GM12878 (cell line): ENCODE measurements around the gene DOCK1. TPM values are rescaled to one million over a fixed set of nuclear protein-coding genes. Genes with fewer than 3 reads are reported as not detected.

Source experiments
- ATAC-seq: fragments of 200-7000 bp; cut with Tn5 transposase; 3 replicates; pipeline ENCODE4 v1.9.1; 2020; ENCODE audit warnings: mild to moderate bottlenecking, moderate library complexity
- BruUV-seq: library from RNA; stranded (reverse); fragments of 400-500 nt; replicated peaks from 2 replicates; lab custom pipeline; 2021; lab: Mats Ljungman, UMichigan
- CTCF ChIA-PET: fragments of 300-600 bp; sonication (Branson Sonifier 250); formaldehyde crosslinking; extraction: SDS; loops from one replicate; lab custom pipeline; 2021; ENCODE audit warnings: inconsistent platforms; lab: Yijun Ruan, JAX
- POLR2A ChIA-PET: fragments of 350-600 bp; formaldehyde crosslinking; extraction: SDS; loops from one replicate; lab custom pipeline; 2021; ENCODE audit warnings: inconsistent platforms; lab: Charles Lee
- RAD21 ChIA-PET: fragments of 300-600 bp; sonication (Branson Sonifier 250); formaldehyde crosslinking; loops from one replicate; lab custom pipeline; 2023; ENCODE audit warnings: antibody characterized with exemption; ENCODE audit not compliant: unreplicated experiment; lab: Charles Lee
- SMC1A ChIA-PET: fragments of 300-600 bp; sonication (Branson Sonifier 250); formaldehyde crosslinking; loops from one replicate; lab custom pipeline; 2023; ENCODE audit not compliant: unreplicated experiment, uncharacterized antibody; lab: Charles Lee
- DNase-seq: peaks from one replicate; pipeline ENCODE4 v3.0.0-alpha.2; 2011; ENCODE audit warnings: low read depth, low spot score
- FAIRE-seq: peaks from 3 replicates; lab custom pipeline; 2011; peaks lifted over from hg19 to GRCh38; lab: Jason Lieb, UNC
- H2AFZ ChIP-seq: 2 replicates; pipeline ENCODE4 v1.6.0; 2011; ENCODE audit warnings: low read depth, low read length, control low read depth; ENCODE audit not compliant: control insufficient read depth
- H3K27ac ChIP-seq: 2 replicates; pipeline ENCODE4 v1.5.1; 2011; ENCODE audit warnings: control low read depth; ENCODE audit not compliant: control insufficient read depth, insufficient read depth
- H3K27me3 ChIP-seq, 2 experiments: replicated peaks in 1 of 2; 2 replicates each; pipeline versions ENCODE4 v1.6.0 to v1.6.1; 2011; ENCODE audit warnings: low read length in 1 of 2; ENCODE audit not compliant: control insufficient read depth in 2 of 2, insufficient read depth in 2 of 2
- H3K36me3 ChIP-seq, 2 experiments: 2 replicates each; pipeline ENCODE4 v1.5.1; 2011; ENCODE audit warnings: low read length in 1 of 2; ENCODE audit not compliant: control insufficient read depth in 2 of 2, insufficient read depth in 2 of 2
- H3K4me1 ChIP-seq: 2 replicates; pipeline ENCODE4 v1.6.1; 2011; ENCODE audit warnings: mild to moderate bottlenecking, low read length, moderate library complexity, mixed read lengths; ENCODE audit not compliant: control insufficient read depth, insufficient read depth
- H3K4me2 ChIP-seq: 2 replicates; pipeline ENCODE4 v1.6.0; 2011; ENCODE audit warnings: control low read depth; ENCODE audit not compliant: control insufficient read depth, insufficient read depth
- H3K4me3 ChIP-seq: fragments of 200-600 bp; sonication (generic); 2 replicates; pipeline ENCODE4 v1.5.1; 2016
- H3K79me2 ChIP-seq: 2 replicates; pipeline ENCODE4 v1.6.0; 2011; ENCODE audit warnings: low read length; ENCODE audit not compliant: control insufficient read depth, insufficient read depth
- H3K9ac ChIP-seq: 2 replicates; pipeline ENCODE4 v1.8.0; 2011; ENCODE audit warnings: low read length, control low read depth, mixed read lengths; ENCODE audit not compliant: control insufficient read depth, insufficient read depth
- H3K9me3 ChIP-seq: replicated peaks from 3 replicates; pipeline ENCODE4 v1.5.1; 2011; ENCODE audit warnings: mild to moderate bottlenecking, low read length; ENCODE audit not compliant: control insufficient read depth, insufficient read depth
- H4K20me1 ChIP-seq: 2 replicates; pipeline ENCODE4 v1.6.0; 2011; ENCODE audit not compliant: control insufficient read depth, insufficient read depth
- BACH1 ChIP-seq: fragments of 450-650 bp; IDR thresholded peaks from 2 replicates; pipeline ENCODE4 v1.6.1; 2017; ENCODE audit warnings: mild to moderate bottlenecking, borderline replicate concordance
- DPF2 ChIP-seq: fragments of 450-650 bp; IDR thresholded peaks from 2 replicates; pipeline ENCODE4 v1.6.1; 2017; ENCODE audit warnings: mild to moderate bottlenecking
- EGR1 ChIP-seq, 2 experiments: IDR thresholded peaks; 1 replicate in 1 of 2; 2 replicates in 1 of 2; pipeline ENCODE4 v1.6.1; 2011 to 2012; ENCODE audit warnings: low read depth in 2 of 2, low read length in 2 of 2, borderline replicate concordance in 1 of 2, mild to moderate bottlenecking in 1 of 2, moderate library complexity in 1 of 2
- MYB ChIP-seq: fragments of 150-350 bp; IDR thresholded peaks from 2 replicates; pipeline ENCODE4 v1.6.1; 2014; ENCODE audit warnings: mild to moderate bottlenecking, low read depth, low read length, borderline replicate concordance
- NBN ChIP-seq: fragments of 450-650 bp; IDR thresholded peaks from 2 replicates; pipeline ENCODE4 v1.6.1; 2016
- SRF ChIP-seq, 2 experiments: IDR thresholded peaks; 2 replicates each; pipeline ENCODE4 v1.6.1; 2011; ENCODE audit warnings: low read depth in 2 of 2, low read length in 2 of 2, mild to moderate bottlenecking in 1 of 2, moderate library complexity in 1 of 2
- TCF7 ChIP-seq: IDR thresholded peaks from 2 replicates; pipeline ENCODE4 v1.6.1; 2014; ENCODE audit warnings: antibody characterized with exemption, borderline replicate concordance
- WGBS: methylation state at CpG from one replicate; pipeline ENCODE4 v1.1.6; 2016; ENCODE audit warnings: low lambda C conversion rate; ENCODE audit not compliant: insufficient replicate concordance, insufficient coverage; ENCODE audit errors: missing lambda C conversion rate; 5-methylcytosine and 5-hydroxymethylcytosine counted together
- in situ Hi-C: fragments of 300-500 bp; cut with MboI; formaldehyde crosslinking; loops from 9 replicates; pipeline ENCODE4 v1.14.3; 2018; ENCODE audit warnings: mixed read lengths
- intact Hi-C: fragments of 100-400 bp; cut with micrococcal nuclease; formaldehyde crosslinking; loops from one replicate; pipeline ENCODE4 v1.14.2; 2022; ENCODE audit not compliant: unreplicated experiment
- polyA plus RNA-seq, 11 experiments: library from polyadenylated mRNA; depleted of rRNA in 4 of 11; unstranded in 6 of 11; stranded (reverse) in 5 of 11; fragments of >200 nt; fragmentation: Nextera tagmentation in 4 of 11; fragmentation: Illumina TruSeq in 1 of 11; extraction: Ambion mirVana in 4 of 11; extraction: Trizol in 1 of 11; gene quantifications; 1 replicate in 1 of 11; 2 replicates in 10 of 11; pipeline versions ENCODE4 v1.2.1 to v1.2.3, GENCODE V29; 2011 to 2016; ENCODE audit warnings: inconsistent platforms in 2 of 11, missing spikeins in 2 of 11, low read depth in 1 of 11
- total RNA-seq, 4 experiments: library from RNA; depleted of rRNA in 3 of 4; stranded (reverse); fragments of >200 nt in 3 of 4; fragmentation: Illumina TruSeq in 1 of 4; extraction: Trizol in 1 of 4; gene quantifications; 2 replicates each; pipeline versions ENCODE4 v1.2.1 to v1.2.3, GENCODE V29; 2013 to 2021
- TF ChIP-seq, protein P1 (sequence below): IDR thresholded peaks from 2 replicates; pipeline ENCODE4 v1.6.1; 2012; ENCODE audit warnings: mild to moderate bottlenecking, low read depth, low read length
- TF ChIP-seq, protein P2 (sequence below): IDR thresholded peaks from 2 replicates; pipeline ENCODE4 v1.6.1; 2011; ENCODE audit warnings: borderline replicate concordance, low read depth, mild to moderate bottlenecking, moderate library complexity, low read length; ENCODE audit not compliant: insufficient read depth, poor library complexity, severe bottlenecking
- TF ChIP-seq, protein P3 (sequence below): fragments of 450-650 bp; IDR thresholded peaks from 2 replicates; pipeline ENCODE4 v1.6.1; 2018; ENCODE audit warnings: mild to moderate bottlenecking, low read depth, moderate library complexity; ENCODE audit not compliant: partially characterized antibody
- TF ChIP-seq, protein P4 (sequence below): fragments of 450-650 bp; IDR thresholded peaks from 2 replicates; pipeline ENCODE4 v1.6.1; 2017; ENCODE audit warnings: low read depth, mild to moderate bottlenecking, moderate library complexity

The DOCK1 gene
- total and polyA plus RNA-seq, 10 of the 15 experiments (the other 5 are each of a cell fraction or from before 2014, with no cell fraction given), result 0.05 to 0.18 TPM; not detected in 8

DNA sequence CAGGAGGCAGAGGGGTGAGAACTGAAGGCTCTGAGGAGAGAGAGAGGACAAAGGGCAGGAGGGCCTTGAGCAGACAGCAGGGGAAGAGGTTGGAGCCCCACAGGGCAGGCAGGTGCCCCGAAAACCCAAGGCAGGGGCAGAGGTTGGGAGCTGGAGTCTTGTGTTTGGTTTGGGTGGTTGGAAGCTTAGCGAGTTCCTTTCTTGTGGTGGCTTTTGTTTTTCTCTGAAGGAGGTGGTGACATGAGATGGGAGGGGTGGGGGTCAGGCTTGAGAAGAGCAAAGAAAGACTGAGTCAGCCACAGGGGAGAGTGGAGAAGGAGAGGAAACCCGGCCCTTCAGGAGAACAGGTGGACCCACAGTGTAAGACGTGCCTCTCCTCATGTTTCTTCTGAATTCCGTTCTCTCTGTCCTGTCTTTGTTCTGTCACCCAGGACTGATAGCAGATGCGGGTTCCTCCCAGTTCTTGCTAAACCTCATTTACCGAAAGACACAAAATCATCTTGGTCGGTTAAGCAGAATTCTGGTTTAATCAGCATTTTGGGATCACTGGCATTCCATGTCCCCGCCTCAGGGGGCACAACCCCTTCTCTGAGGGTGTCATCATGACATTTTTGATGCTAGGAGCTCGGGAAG lies 195.9 kb downstream of the DOCK1 start (continued):
- TF ChIP-seq BACH1 (no peak), MYB (no peak)

DNA sequence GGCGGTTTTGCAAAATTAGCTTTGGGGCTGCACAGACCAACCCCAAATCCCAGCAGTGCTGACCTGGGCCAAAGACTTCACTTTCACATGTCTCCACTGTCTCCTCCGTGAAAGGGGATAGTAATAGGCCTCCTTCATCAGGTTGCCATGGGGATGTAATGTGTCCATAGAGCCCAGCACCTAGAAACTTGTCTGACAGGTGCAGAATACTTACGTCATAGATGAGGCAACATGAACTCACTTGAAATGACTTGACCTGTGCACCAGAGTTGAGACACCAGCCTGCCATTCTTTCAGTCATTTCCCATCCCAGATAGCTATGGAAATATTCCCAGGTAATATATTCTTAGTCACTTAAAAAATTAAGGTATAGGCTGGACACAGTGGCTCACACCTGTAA lies 196.9 kb downstream of the DOCK1 start:
- Histone ChIP-seq H3K27ac (no peak overlapping the region), H4K20me1 (no peaks in the 10 kb centered on the region), H3K9ac (no peak overlapping the region), H3K4me3 (no peak overlapping the region), H3K9me3 (no peaks in the 10 kb centered on the region; the same call in 2 of the 3 replicates), H3K4me2 (no peak overlapping the region)
- BruUV-seq, result no TSS peak
- ATAC-seq, result no peak
- 32% methylated on average over 3 of the region's 3 CpGs for WGBS
- FAIRE-seq, result no peak
- ChIA-PET POLR2A (no interaction called here), SMC1A (no interaction called here)
- in situ Hi-C loops, result no loop called here
- no peak for TF ChIP-seq SRF (IDR thresholded peaks at IDR 0.05; ENCODE audit: low read depth in 2 of 2, low read length in 2 of 2)
- TF ChIP-seq, protein P1, sequence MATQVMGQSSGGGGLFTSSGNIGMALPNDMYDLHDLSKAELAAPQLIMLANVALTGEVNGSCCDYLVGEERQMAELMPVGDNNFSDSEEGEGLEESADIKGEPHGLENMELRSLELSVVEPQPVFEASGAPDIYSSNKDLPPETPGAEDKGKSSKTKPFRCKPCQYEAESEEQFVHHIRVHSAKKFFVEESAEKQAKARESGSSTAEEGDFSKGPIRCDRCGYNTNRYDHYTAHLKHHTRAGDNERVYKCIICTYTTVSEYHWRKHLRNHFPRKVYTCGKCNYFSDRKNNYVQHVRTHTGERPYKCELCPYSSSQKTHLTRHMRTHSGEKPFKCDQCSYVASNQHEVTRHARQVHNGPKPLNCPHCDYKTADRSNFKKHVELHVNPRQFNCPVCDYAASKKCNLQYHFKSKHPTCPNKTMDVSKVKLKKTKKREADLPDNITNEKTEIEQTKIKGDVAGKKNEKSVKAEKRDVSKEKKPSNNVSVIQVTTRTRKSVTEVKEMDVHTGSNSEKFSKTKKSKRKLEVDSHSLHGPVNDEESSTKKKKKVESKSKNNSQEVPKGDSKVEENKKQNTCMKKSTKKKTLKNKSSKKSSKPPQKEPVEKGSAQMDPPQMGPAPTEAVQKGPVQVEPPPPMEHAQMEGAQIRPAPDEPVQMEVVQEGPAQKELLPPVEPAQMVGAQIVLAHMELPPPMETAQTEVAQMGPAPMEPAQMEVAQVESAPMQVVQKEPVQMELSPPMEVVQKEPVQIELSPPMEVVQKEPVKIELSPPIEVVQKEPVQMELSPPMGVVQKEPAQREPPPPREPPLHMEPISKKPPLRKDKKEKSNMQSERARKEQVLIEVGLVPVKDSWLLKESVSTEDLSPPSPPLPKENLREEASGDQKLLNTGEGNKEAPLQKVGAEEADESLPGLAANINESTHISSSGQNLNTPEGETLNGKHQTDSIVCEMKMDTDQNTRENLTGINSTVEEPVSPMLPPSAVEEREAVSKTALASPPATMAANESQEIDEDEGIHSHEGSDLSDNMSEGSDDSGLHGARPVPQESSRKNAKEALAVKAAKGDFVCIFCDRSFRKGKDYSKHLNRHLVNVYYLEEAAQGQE, result no peak
- TF ChIP-seq, protein P2, sequence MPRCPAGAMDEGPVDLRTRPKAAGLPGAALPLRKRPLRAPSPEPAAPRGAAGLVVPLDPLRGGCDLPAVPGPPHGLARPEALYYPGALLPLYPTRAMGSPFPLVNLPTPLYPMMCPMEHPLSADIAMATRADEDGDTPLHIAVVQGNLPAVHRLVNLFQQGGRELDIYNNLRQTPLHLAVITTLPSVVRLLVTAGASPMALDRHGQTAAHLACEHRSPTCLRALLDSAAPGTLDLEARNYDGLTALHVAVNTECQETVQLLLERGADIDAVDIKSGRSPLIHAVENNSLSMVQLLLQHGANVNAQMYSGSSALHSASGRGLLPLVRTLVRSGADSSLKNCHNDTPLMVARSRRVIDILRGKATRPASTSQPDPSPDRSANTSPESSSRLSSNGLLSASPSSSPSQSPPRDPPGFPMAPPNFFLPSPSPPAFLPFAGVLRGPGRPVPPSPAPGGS, result no peak
- no peak for TF ChIP-seq TCF7
- TF ChIP-seq, protein P3, sequence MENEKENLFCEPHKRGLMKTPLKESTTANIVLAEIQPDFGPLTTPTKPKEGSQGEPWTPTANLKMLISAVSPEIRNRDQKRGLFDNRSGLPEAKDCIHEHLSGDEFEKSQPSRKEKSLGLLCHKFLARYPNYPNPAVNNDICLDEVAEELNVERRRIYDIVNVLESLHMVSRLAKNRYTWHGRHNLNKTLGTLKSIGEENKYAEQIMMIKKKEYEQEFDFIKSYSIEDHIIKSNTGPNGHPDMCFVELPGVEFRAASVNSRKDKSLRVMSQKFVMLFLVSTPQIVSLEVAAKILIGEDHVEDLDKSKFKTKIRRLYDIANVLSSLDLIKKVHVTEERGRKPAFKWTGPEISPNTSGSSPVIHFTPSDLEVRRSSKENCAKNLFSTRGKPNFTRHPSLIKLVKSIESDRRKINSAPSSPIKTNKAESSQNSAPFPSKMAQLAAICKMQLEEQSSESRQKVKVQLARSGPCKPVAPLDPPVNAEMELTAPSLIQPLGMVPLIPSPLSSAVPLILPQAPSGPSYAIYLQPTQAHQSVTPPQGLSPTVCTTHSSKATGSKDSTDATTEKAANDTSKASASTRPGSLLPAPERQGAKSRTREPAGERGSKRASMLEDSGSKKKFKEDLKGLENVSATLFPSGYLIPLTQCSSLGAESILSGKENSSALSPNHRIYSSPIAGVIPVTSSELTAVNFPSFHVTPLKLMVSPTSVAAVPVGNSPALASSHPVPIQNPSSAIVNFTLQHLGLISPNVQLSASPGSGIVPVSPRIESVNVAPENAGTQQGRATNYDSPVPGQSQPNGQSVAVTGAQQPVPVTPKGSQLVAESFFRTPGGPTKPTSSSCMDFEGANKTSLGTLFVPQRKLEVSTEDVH, result no peak
- TF ChIP-seq NBN, result no peak
- no peak for TF ChIP-seq DPF2
- TF ChIP-seq, protein P4, sequence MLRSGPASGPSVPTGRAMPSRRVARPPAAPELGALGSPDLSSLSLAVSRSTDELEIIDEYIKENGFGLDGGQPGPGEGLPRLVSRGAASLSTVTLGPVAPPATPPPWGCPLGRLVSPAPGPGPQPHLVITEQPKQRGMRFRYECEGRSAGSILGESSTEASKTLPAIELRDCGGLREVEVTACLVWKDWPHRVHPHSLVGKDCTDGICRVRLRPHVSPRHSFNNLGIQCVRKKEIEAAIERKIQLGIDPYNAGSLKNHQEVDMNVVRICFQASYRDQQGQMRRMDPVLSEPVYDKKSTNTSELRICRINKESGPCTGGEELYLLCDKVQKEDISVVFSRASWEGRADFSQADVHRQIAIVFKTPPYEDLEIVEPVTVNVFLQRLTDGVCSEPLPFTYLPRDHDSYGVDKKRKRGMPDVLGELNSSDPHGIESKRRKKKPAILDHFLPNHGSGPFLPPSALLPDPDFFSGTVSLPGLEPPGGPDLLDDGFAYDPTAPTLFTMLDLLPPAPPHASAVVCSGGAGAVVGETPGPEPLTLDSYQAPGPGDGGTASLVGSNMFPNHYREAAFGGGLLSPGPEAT, result no peak
- TF ChIP-seq EGR1 (IDR thresholded peaks at IDR 0.05; ENCODE audit: borderline replicate concordance in 1 of 2, low read depth in 2 of 2, low read length in 2 of 2), result no peak
- TF ChIP-seq, all 136 proteins: peak for 0
- RAD21 ChIA-PET, result no interaction called here
- DNase-seq, result no peak
- Histone ChIP-seq H3K4me1 (no peaks in the 10 kb centered on the region), H3K79me2 (no peaks in the 10 kb centered on the region), H2AFZ (no peak overlapping the region), H3K27me3 (no peaks in the 10 kb centered on the region), H3K36me3 (no peaks in the 10 kb centered on the region)
- intact Hi-C loops, result no loop called here
- CTCF ChIA-PET, result no interaction called here
